MCF 10A (cell line): ENCODE results near the gene WLS. TPM values are rescaled to one million over a fixed set of nuclear protein-coding genes. Genes with fewer than 3 reads are reported as not detected.
A peak's percentile ranks its signal among the peaks of the same experiment; 100 is the strongest.

Experiments
- Bru-seq: library from RNA; stranded (reverse); fragments of 400-500 nt; gene quantifications from one replicate; lab custom pipeline; 2021; lab: Mats Ljungman, UMichigan
- BruChase-seq, 2 experiments: library from RNA; stranded (reverse); fragments of 400-500 nt; gene quantifications; one replicate each; lab custom pipeline; 2021; lab: Mats Ljungman, UMichigan
- BruUV-seq: library from RNA; stranded (reverse); fragments of 400-500 nt; replicated peaks from 2 replicates; lab custom pipeline; 2021; lab: Mats Ljungman, UMichigan
- CTCF ChIA-PET: fragments of 300-600 bp; sonication (Branson Sonifier 250); formaldehyde crosslinking; extraction: SDS; loops from one replicate; lab custom pipeline; 2021; ENCODE audit warnings: antibody characterized with exemption, inconsistent platforms; lab: Yijun Ruan, JAX
- POLR2A ChIA-PET: fragments of 300-600, 350-650 bp; sonication (Branson Sonifier 250); formaldehyde crosslinking; extraction: SDS; loops from one replicate; lab custom pipeline; 2020; ENCODE audit warnings: antibody characterized with exemption, inconsistent platforms; lab: Yijun Ruan, JAX
- DNase-seq: peaks from one replicate; pipeline ENCODE4 v3.0.0-alpha.2; 2018; ENCODE audit not compliant: unreplicated experiment
- H3K27ac Mint-ChIP-seq: one replicate; pipeline ENCODE4 v1.8.0; 2022; ENCODE audit warnings: mild to moderate bottlenecking, low read depth, mixed read lengths; ENCODE audit not compliant: unreplicated experiment
- H3K27me3 Mint-ChIP-seq: one replicate; pipeline ENCODE4 v1.8.0; 2022; ENCODE audit warnings: mixed read lengths; ENCODE audit not compliant: insufficient read depth, unreplicated experiment
- H3K36me3 Mint-ChIP-seq: one replicate; pipeline ENCODE4 v1.8.0; 2022; ENCODE audit warnings: mild to moderate bottlenecking, moderate library complexity, mixed read lengths; ENCODE audit not compliant: insufficient read depth, unreplicated experiment
- H3K4me1 Mint-ChIP-seq: one replicate; pipeline ENCODE4 v1.8.0; 2022; ENCODE audit warnings: mixed read lengths; ENCODE audit not compliant: insufficient read depth, unreplicated experiment
- H3K4me3 Mint-ChIP-seq: one replicate; pipeline ENCODE4 v1.8.0; 2022; ENCODE audit warnings: mild to moderate bottlenecking, moderate library complexity, mixed read lengths; ENCODE audit not compliant: unreplicated experiment
- H3K9me3 Mint-ChIP-seq: one replicate; pipeline ENCODE4 v1.8.0; 2022; ENCODE audit warnings: mixed read lengths; ENCODE audit not compliant: unreplicated experiment
- CTCF ChIP-seq: fragments of 200-600 bp; IDR thresholded peaks from one replicate; pipeline ENCODE4 v1.8.0; 2022; ENCODE audit warnings: antibody characterized with exemption, mild to moderate bottlenecking; ENCODE audit not compliant: unreplicated experiment
- intact Hi-C: fragments of 100-400 bp; cut with micrococcal nuclease; formaldehyde crosslinking; loops from 2 replicates; pipeline ENCODE4 v1.14.1; 2022
- long read RNA-seq: library from polyadenylated mRNA; stranded (forward); transcript quantifications from one replicate; pipeline ENCODE4 v2.0.0, GENCODE V29; 2022
- total RNA-seq: library from RNA; stranded (reverse); gene quantifications from 2 replicates; pipeline ENCODE4 v1.2.3, GENCODE V29; 2022

WLS gene
- total RNA-seq, result 34.7 and 37.8 TPM in 2 replicates
- percentile 64 among the genes with signal in this experiment for Bru-seq, nascent RNA
- percentile 59 among the genes with signal in this experiment for BruChase-seq, experiment 1, labeled RNA remaining after a 6-hour chase
- percentile 58 among the genes with signal in this experiment for BruChase-seq, experiment 2, labeled RNA remaining after a 2-hour chase
- long read RNA-seq, transcript WLS-201 (12 exons, 2,748 nt), result major isoform, 9 of 36 reads
- long read RNA-seq, partial matches to known transcripts, result 9 of 36 reads
- long read RNA-seq, other reads (novel, unspliced or antisense), result 17 of 36 reads

GRCh38 chr1:68232289-68233148, at the start of gene WLS:
Gene WLS (minus strand): TSS chr1:68232523. CDS start chr1:68232299, 224 bp downstream.
- peak; percentile 72 for DNase-seq
- intact Hi-C loops, result loop anchor here (1.0 to 5.0 kb wide), 5 partner anchors 34 to 150 kb away; no protein-coding TSS in a partner anchor
- H3K4me1 Mint-ChIP-seq, result peaks cover 19% of the 10 kb centered on the region
- peak within 1 kb of the TSS; percentile 42 for H3K27ac Mint-ChIP-seq
- peak within 1 kb of the TSS; percentile 91 for H3K4me3 Mint-ChIP-seq
- ChIA-PET POLR2A (interaction anchor here (0.6 to 4.6 kb wide), 25 partner anchors 10 to 1721 kb away, joined by 3 to 70 read pairs (median 4); partner anchors contain the start of gene GNG12), CTCF (interaction anchor here (0.7 to 3.4 kb wide), 10 partner anchors 35 to 211 kb away, joined by 4 to 20 read pairs (median 10); no protein-coding TSS in a partner anchor)
- H3K9me3 Mint-ChIP-seq, result no peaks in the 10 kb centered on the region
- no peaks in the 10 kb centered on the region for H3K27me3 Mint-ChIP-seq
- no peak for TF ChIP-seq CTCF
- H3K36me3 Mint-ChIP-seq, result no peaks in the 10 kb centered on the region
- BruUV-seq, result no TSS peak

- Mint-ChIP-seq H3K4me3 (no peak overlapping the region), H3K36me3 (no peaks in the 10 kb centered on the region), H3K27ac (no peak overlapping the region), H3K4me1 (no peaks in the 10 kb centered on the region), H3K27me3 (no peaks in the 10 kb centered on the region), H3K9me3 (no peaks in the 10 kb centered on the region)
- intact Hi-C loops, result no loop called here
- no peak for DNase-seq
- ChIA-PET POLR2A (no interaction called here), CTCF (interaction anchor here (1.4 kb wide), 1 partner anchor 163 kb away, joined by 4 read pairs; no protein-coding TSS in a partner anchor)
- no TSS peak for BruUV-seq
- no peak for TF ChIP-seq CTCF
Observed at GRCh38 chr1:68280286-68280685, 48.0 kb upstream of the WLS start.

GRCh38 chr1:68279846-68280245, 47.5 kb upstream of the WLS start:
- CTCF ChIA-PET, result no interaction called here
- no peaks in the 10 kb centered on the region for H3K9me3 Mint-ChIP-seq
- no peak for DNase-seq
- no TSS peak for BruUV-seq
- TF ChIP-seq CTCF, result no peak
- POLR2A ChIA-PET, result no interaction called here
- H3K27ac Mint-ChIP-seq, result no peak overlapping the region
- intact Hi-C loops, result no loop called here
- H3K4me3 Mint-ChIP-seq, result no peak overlapping the region
- no peaks in the 10 kb centered on the region for H3K36me3 Mint-ChIP-seq
- no peaks in the 10 kb centered on the region for H3K4me1 Mint-ChIP-seq
- no peaks in the 10 kb centered on the region for H3K27me3 Mint-ChIP-seq

GRCh38 chr1:68278221-68278620, 45.9 kb upstream of the WLS start:
- ChIA-PET CTCF (interaction anchor here (0.6 to 0.7 kb wide), 2 partner anchors 10 to 161 kb away, joined by 3 read pairs; no protein-coding TSS in a partner anchor), POLR2A (no interaction called here)
- intact Hi-C loops, result no loop called here
- H3K27ac Mint-ChIP-seq, result no peak overlapping the region
- H3K9me3 Mint-ChIP-seq, result no peaks in the 10 kb centered on the region
- no peak for DNase-seq
- no TSS peak for BruUV-seq
- no peaks in the 10 kb centered on the region for H3K36me3 Mint-ChIP-seq
- H3K27me3 Mint-ChIP-seq, result no peaks in the 10 kb centered on the region
- H3K4me3 Mint-ChIP-seq, result no peak overlapping the region
- TF ChIP-seq CTCF, result no peak
- no peaks in the 10 kb centered on the region for H3K4me1 Mint-ChIP-seq
